Upper lobe of left lung (tissue), 4 donors: ENCODE results near the gene TMEM135.

ENCODE experiments used
- EP300 ChIP-seq, 4 donors: sonication (generic); formaldehyde crosslinking; IDR thresholded peaks; one replicate each; pipeline ENCODE4 v1.5.1; 2017; ENCODE audit warnings: antibody characterized with exemption in 4 of 4, control low read depth in 2 of 4
- POLR2A ChIP-seq, 4 donors: fragments of 450-650 bp; IDR thresholded peaks; one replicate each; pipeline ENCODE4 v1.5.1; 2016 to 2017; ENCODE audit warnings: antibody characterized with exemption in 4 of 4, mild to moderate bottlenecking in 2 of 4
- POLR2AphosphoS5 ChIP-seq, 2 donors: sonication (generic); formaldehyde crosslinking; IDR thresholded peaks; one replicate each; pipeline ENCODE4 v1.5.1; 2017; ENCODE audit warnings: antibody characterized with exemption in 2 of 2
- TF ChIP-seq, protein P1 (sequence below), 6 experiments: fragments of 450-650 bp in 4 of 6; fragments of 200-600 bp in 2 of 6; sonication (generic) in 2 of 6; IDR thresholded peaks; one replicate each; pipeline ENCODE4 v1.5.1; 2016 to 2019; ENCODE audit warnings: antibody characterized with exemption in 6 of 6

DNA sequence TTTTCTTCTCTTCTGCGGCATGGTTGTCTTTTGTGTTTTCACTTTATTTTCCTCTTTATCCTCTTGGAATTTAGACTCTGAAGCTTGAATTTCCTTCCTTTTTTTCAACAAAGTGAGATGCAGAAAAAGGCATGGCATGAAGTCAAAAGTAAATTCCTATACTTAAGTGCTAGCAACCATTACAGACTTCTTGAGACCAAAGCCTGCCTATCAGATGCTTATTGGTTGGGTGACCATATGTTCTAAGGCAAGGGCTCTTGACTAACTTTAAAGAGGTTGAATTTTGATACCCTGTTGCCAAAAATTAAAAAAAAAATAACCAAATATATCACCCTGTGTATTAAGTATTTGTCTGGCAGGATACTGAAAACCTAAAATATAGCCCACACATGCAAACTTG is 237.4 kb downstream of the TMEM135 start:
- TF ChIP-seq POLR2A (IDR thresholded peaks at IDR 0.05) (no peak), POLR2AphosphoS5 (IDR thresholded peaks at IDR 0.05) (no peak), EP300 (IDR thresholded peaks at IDR 0.05) (no peak)
- TF ChIP-seq, protein P1, sequence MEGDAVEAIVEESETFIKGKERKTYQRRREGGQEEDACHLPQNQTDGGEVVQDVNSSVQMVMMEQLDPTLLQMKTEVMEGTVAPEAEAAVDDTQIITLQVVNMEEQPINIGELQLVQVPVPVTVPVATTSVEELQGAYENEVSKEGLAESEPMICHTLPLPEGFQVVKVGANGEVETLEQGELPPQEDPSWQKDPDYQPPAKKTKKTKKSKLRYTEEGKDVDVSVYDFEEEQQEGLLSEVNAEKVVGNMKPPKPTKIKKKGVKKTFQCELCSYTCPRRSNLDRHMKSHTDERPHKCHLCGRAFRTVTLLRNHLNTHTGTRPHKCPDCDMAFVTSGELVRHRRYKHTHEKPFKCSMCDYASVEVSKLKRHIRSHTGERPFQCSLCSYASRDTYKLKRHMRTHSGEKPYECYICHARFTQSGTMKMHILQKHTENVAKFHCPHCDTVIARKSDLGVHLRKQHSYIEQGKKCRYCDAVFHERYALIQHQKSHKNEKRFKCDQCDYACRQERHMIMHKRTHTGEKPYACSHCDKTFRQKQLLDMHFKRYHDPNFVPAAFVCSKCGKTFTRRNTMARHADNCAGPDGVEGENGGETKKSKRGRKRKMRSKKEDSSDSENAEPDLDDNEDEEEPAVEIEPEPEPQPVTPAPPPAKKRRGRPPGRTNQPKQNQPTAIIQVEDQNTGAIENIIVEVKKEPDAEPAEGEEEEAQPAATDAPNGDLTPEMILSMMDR (IDR thresholded peaks at IDR 0.05): no peak
